Measurements from ENCODE around the gene C16orf78.

Gene C16orf78

DNA sequence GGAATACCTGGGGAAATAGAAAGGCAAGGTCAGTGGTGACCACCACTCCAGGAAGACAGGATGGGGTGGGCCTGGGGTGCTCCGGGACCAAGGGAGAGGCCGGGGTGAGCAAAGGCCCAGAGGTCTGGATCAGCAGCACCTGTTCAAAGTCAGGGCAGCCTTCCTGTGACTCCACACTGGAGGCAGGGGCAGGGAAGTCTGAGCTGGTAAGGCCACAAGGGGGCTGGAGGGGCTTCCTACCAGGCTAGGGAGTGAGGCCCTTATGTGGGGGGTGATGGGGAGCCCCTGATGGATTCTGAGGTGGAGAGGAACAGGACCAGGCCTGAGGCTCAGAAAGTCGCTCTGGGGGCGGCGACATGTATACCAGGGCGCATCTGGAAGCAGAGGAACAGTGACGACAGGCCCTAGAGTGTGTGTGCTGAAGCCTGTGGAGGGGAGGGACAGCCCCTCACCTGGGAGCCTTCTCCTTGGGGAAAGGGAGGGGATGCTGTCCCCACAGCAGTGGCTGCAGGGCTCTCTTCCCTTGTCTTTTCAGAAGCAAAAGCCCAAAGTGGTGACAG lies 3.7 kb downstream of the C16orf78 start:
- H3K4me3 ChIP-seq (ENCODE audit: low read depth, low read length), result no peak overlapping the region
- DNase-seq (ENCODE audit: low read depth), result no peak

DNA sequence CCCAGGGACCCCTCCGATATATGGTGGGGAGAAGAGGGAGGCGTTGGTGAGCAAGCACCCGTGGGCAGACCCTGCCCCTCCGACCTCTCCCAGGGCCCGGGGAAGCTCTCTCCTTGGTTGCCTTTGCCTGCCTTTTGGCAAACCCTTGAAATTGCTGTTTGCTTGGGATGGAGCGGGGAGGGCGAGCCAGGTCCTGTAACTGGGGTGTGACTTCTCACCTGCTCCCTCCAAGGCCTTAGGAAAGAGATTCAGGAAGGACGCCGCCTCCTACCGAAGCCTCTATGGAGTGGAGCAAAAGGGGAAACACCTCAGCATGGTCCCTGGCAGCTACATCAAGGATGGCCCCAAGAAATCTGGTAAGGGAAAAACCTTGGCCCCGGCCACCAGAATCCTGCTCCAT lies 4.6 kb downstream of the C16orf78 start:
- no peak for DNase-seq (ENCODE audit: low read depth)
- no peak overlapping the region for H3K4me3 ChIP-seq (ENCODE audit: low read depth, low read length)

DNA sequence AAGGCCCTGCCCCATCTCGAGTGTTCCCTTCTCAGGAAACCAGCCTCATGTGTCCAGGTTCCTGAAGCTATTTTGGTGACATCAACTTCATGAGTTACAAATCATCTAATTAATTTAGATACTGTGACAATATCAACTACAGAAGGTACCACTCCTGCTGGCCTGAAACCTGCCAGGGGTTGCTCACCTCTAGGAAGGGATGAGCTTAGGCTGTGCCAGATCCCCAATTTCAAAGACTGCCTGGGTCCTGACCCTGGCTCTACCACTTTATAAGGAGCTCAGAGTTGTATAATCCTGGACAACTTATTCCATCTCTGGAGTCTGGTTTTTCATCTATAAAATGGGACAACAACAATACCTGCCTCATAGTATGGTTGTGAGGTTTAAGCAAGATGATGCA lies 5.2 kb downstream of the C16orf78 start:
- DNase-seq (ENCODE audit: low read depth), result no peak
- no peak overlapping the region for H3K4me3 ChIP-seq (ENCODE audit: low read depth, low read length)

DNA sequence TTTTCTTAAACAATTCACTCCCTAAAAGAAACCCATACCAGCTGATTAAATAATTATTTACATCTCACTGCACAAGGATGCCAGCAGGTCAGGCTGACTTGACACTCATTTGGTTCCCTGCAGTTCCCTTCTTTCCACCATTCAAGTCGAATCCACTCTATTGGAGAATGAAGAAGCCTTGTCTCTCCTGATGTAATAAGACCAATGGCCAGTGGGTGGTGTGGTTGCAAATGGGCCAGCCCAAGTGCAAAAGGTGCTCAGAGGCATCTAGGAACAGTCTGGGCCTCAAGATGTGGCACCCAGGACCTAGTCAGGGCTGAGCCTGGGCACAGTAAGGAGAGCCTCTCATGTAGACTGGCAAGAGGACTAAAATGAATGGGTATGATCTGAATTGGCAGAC lies 9.3 kb downstream of the C16orf78 start:
- DNase-seq (ENCODE audit: low read depth), result no peak
- no peak overlapping the region for H3K4me3 ChIP-seq (ENCODE audit: low read depth, low read length)

DNA sequence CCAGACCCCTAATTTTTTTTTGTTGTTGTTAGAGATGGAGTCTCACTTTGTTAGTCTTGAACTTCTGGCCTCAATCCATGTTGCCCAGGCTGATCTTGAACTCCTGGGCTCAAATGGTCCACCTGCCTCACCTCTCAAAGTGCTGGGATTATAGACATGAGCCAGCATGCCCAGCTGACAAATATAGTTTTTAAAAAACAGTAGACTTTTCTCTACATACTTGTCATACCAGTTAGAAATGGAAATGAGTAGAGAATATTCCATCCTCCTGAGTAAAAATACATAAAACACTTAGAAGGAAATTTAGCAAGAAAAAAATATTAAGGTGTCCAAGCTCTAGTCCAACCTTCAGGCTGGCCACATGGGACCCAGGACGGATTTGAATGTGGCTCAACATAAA lies 21.4 kb downstream of the C16orf78 start:
- H3K4me3 ChIP-seq (ENCODE audit: low read depth, low read length), result no peak overlapping the region
- no peak for DNase-seq (ENCODE audit: low read depth)

DNA sequence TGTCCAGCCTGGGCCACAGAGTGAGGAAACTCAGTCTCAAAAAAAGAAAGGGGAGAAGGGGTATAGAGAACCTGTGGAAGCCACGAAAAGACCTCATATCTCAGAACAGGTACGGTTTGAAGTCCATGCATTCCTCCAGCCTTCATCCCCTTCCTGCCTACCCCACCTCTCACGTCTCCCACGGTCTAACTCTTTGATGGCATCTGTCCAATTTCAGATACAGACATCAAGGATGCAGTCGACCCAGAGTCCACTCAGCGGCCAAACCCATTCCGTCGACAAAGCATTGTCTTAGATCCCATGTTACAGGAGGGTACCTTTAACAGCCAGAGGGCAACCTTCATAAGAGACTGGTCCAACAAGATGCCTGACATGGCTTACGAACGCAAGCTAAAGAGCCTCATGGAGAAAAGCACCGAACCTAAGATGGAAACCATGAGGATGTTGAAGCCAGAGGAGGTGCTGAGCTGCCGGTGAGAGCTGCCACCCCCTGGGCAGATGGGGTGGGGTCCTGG lies 22.7 kb downstream of the C16orf78 start:
- no peak overlapping the region for H3K4me3 ChIP-seq (ENCODE audit: low read depth, low read length)
- no peak for DNase-seq (ENCODE audit: low read depth)

DNA sequence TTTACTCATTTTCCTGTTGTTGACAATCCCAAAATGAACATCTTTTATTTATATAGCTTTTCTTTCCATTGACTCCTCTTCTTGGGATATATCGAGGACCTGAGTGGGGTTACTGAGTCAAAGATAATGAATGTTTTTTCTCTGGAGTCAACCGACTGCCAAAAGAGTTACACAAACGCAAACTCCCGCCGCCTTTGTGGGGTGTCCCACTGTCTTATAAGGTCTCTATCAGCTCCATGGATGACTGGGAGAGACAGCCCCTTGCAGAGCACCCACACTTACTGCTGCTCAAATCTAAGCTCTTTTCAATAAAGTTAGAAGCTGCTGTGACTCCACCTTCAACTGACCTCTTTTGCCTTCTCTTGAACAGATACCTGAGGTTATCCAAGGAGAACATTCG lies 25.2 kb downstream of the C16orf78 start:
- no peak for DNase-seq (ENCODE audit: low read depth)
- H3K4me3 ChIP-seq (ENCODE audit: low read depth, low read length), result no peak overlapping the region

DNA sequence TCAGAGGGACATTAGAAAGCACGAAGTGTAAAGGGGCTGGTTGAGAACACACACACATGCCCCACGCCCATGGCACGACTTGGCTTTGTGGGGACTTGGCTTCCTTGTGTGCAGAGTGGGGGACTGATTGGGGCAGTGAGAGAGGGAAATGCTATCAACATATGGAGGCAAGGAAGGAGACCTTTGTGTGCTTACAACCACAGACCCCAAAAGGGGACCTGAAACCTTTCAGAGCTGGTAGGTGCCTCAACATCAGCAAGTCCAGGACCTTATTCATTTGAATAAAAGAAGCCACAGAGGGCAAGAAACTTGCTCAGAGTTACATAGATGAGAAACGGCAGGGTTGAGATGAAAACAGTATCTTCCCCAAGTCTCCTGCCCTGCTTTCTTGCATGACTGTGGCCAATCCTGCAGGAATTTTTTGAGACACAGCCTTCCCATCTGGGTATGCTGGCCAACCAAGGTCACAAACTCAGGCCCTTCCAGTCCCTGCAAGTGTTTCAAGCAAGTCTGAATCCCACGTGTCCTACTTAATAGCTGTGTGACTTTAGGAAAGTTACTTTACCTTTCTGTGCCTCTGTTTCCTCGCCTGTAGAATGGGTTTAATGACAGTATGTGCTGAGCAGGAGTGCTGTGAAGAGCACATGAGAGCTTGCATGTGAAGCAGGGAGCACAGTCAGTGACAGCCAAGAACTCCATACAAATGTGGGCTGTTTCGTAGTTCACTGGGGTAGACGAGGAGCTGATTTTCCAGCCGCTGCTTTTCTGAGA lies 26.2 kb downstream of the C16orf78 start:
- H3K4me3 ChIP-seq (ENCODE audit: low read depth, low read length), result no peak overlapping the region
- no peak for DNase-seq (ENCODE audit: low read depth)

DNA sequence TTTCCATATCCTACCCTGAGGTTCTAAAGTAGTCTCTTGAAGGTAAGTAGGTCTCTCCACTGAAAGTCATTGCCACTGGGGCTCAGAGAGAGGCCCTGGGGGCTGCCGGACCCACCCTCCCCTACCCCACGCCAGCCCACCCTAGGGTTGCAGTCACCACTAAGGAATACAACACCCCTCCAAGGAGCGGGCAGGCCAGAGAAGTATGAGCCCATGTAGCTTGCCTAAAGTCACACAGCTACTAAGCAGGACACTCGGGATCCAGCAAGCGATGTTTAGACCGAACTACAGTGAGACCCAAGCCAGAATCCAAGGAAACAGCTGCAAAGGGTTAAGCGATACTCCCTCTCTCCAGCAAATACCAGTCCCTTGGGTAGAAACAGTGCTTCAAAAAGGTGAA lies 27.0 kb downstream of the C16orf78 start:
- DNase-seq (ENCODE audit: low read depth), result no peak
- no peak overlapping the region for H3K4me3 ChIP-seq (ENCODE audit: low read depth, low read length)

DNA sequence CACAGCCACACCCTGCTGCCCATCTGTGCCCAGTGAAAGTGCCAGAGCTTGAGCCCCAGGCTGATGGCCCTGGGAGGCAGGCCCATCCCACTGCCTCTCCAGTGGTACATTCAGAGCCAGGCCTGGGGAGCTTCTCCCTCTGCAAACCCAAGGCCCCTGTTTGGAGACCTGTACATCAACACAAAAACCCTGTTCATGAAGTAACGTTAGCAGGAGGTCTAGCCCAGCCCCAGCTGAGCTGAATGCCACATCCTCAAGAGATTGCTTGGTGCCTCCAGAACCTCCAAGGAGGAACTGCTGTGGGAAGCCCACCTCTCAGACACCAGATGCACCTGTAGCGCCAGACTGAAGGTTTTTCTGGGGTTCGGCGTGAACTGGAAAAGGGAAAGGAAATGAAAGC lies 31.5 kb downstream of the C16orf78 start:
- no peak for DNase-seq (ENCODE audit: low read depth)
- no peak overlapping the region for H3K4me3 ChIP-seq (ENCODE audit: low read depth, low read length)

DNA sequence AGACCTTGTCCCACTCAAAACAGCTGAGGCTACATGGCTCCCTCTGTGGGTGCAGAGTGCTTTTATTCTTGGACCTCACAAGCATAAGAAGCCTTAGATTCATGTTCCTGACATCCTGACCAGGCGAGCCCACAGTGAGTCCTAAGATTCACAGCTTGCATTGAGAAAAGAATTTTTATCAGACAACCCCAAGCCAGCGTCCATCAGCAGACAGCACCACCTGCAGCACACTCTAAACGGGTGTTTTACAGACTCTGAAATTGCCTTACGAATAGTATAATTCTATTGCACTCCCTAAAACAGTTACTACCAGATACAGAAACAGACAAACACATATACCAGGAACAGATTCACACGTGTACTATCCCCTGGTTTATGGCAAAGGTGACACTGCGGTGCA lies 31.9 kb downstream of the C16orf78 start:
- no peak overlapping the region for H3K4me3 ChIP-seq (ENCODE audit: low read depth, low read length)
- DNase-seq (ENCODE audit: low read depth), result no peak

DNA sequence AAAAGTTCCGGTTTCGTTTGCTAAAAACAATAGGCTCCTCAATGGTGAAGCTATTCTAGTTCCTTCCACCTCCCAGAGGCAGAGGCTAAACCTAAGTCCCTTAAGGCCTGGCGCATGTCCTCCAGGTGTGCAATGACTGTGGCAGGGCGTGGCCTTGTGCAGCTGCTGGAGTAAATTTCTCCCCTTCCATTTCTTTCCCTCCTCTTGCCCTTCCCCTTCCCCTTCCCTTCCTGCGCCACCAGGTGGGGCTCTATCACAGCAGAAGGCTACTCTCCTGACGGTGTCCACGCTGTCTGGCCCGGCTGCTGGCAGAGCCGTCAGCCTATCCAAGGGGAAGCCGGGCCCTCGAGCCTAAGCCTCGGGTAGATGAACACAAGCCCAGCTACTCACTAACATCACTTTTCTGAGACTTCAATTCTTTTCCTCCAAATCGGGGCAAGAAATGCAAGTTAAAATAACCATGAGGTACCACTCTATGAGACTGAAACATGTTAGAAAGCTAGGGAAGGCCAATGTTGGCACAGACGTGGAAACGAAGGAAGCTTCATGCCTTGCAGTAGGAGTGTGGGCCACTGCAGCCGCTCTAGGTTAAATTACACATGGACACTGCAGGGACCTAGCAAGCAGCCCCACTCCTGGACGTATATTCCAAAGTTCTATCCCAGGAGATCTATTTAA lies 34.4 kb downstream of the C16orf78 start:
- no peak overlapping the region for H3K4me3 ChIP-seq (ENCODE audit: low read depth, low read length)
- DNase-seq (ENCODE audit: low read depth), result peak; percentile 34

DNA sequence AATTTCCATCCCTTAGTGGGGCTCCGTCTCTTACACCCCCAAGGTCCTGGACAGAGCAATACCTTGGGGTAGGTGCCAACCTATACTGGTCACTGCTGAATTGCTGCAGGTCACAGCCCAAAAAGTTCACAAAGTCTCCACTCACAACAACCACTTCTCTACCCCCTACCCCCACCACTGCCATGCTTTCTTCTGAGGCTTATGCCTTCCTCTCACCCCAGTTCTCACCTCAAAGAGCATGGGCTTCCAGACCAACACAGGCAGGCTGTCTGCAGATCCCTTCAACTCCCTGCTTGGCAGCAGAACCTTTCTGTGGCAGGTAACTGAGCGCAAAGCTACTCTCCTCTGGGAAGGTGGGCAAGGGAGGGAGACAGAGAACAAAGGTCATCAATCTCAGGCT lies 35.5 kb downstream of the C16orf78 start:
- DNase-seq (ENCODE audit: low read depth), result no peak
- no peak overlapping the region for H3K4me3 ChIP-seq (ENCODE audit: low read depth, low read length)

DNA sequence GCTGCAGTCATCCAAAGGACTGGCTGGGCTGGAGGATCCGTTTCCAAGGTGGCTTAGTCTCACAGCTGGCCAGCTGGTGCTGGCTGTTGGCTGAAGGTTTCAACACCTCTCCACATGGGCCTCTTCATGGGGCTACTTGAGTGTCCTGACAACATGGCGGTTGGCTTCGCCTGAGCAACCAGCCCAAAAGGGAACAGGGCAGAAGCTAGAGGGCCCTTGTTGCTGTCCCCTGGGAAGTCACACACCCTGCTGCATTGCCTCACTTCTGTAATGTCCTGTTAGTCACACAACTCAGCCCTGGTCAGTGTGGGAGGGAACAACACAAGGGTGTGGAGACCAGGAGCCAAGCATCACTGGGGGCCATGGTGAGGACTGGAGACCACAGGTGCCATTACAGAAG lies 36.6 kb downstream of the C16orf78 start:
- DNase-seq (ENCODE audit: low read depth), result no peak
- H3K4me3 ChIP-seq (ENCODE audit: low read depth, low read length), result no peak overlapping the region

DNA sequence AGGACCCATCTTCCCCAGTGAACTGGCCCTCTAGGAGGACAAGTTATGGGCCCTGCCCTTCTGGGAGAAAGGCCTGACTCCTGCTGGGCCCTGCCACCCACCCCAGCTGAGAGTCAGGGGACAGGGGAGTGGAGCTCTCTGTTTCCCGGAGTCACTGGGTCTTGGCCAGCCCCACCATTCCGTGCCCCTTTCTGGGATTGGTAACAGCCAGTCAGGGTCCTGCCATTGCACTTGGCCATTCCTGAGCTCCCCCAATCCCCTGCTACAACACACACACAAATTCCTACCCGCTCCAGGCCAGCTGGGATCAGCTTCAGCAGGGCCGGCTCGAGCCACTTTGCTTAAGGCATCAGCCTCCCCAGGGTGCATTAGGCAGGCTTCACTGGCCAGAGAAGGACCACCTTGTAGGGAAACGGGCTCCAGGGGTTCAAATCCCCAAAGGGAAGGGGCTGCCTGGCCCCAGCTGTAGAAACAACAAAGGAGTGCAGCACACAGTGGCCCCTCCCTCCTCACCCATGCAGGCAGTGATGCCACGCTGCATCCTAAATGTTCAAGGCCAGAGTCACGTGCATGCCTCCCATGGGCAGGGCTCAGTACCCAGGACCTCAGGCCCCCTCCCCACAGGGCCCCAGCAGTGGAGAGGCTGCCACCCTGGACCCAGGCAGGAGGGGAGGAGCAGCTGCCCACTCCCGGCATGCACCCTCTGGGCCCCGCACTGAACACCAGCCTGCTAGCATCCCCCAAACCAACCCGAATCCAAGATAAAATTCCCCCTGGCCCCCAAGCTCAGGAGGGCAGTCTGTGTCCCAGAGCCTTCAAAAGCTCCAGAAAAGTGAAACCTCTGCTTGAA lies 37.7 kb downstream of the C16orf78 start:
- no peak overlapping the region for H3K4me3 ChIP-seq (ENCODE audit: low read depth, low read length)
- DNase-seq (ENCODE audit: low read depth), result no peak

DNA sequence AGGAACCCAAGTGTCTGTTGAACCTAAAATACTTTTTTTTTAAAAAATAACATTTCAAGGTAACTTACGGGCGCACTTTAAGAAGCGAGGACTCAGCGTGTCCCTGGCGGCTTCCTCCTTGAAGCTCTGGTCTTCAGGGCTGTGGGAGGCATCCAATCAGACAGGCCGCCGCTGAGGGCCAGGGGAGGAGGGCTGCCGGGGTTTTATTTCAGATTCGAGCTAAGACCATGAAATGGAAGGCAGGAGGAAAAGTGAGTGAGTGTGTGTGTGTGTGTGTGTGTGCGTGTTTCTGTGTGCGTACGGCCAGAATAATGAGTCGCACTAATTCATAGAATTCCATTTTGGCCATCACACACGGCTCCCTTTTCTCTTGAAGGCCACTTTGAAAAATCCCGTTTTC lies 41.1 kb downstream of the C16orf78 start:
- no peak overlapping the region for H3K4me3 ChIP-seq (ENCODE audit: low read depth, low read length)
- DNase-seq (ENCODE audit: low read depth), result no peak

DNA sequence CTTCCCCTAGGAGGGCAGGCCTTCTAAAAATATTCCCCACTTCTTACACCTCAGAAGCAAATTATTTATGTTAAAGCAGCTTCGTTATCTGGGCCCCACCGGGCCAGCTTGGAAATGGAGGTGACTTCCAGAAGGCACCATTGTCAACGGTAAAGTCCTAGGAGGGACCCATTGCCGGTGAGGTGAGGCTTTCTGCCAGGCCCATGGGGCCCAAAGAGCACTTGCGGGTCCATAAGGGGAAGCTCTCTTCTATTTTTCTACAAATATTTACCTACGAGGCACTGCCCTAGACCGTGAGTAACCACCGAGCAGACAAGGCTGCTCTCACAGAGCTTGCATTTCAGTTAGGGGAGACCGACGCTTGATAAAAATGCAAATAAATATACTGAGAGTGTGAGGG lies 41.5 kb downstream of the C16orf78 start:
- DNase-seq (ENCODE audit: low read depth), result no peak
- no peak overlapping the region for H3K4me3 ChIP-seq (ENCODE audit: low read depth, low read length)

DNA sequence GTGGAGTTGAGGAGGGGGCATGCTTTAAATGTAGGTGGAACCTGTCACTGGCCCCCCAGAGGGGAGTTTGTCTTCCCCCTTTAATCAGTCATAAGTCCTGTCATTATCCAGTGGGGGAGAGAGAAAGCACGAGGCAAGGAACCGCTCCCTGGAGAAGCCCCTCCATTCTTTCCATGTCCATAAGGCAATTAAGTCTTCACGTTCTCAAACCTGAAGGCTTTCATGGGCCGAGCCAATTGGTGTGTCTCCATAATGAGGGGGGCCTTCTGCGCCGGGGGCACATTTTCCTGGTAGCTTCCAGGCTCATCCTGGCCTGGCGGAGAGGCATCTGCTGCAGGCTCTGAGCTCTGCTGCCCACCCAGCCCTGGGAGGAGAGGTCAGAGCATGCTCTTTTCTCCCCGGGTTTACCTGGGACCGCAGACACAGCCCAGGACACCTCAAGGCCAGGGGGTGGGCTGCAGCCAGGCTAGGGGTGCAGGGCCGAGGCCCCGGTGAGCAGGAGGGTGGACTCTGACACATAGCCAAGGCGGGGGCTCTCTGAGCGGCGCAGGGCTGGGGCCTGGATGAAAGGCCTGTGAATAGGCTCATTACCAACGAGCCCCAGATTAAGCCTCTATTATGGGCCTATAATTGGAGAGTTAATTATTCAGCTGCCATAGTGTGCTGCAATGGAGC lies 42.5 kb downstream of the C16orf78 start:
- DNase-seq (ENCODE audit: low read depth), result no peak
- H3K4me3 ChIP-seq (ENCODE audit: low read depth, low read length), result no peak overlapping the region

DNA sequence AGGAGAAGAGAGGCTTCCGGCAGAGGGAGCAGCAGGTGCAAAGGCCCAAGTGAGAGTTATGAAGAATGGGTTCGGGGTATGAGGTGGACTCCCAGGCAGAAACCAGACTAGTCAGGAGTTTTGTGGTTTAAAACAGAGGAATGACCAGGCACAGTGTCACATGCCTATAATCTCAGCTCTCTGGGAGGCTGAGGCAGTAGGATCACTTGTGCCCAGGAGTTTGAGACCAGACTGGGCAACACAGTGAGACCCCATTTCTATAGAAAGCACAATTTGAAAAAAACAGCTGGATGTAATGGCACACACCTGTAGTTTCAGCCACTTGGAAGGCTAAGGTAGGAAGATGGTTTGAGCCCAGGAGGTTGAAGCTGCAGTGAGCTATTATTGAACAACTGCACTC lies 43.8 kb downstream of the C16orf78 start:
- DNase-seq (ENCODE audit: low read depth), result no peak
- H3K4me3 ChIP-seq (ENCODE audit: low read depth, low read length), result no peak overlapping the region
